Sciatic nerve (tissue), 2 donors: Measurements from ENCODE around the gene ADM. TPM values are rescaled to one million over a fixed set of nuclear protein-coding genes. Genes with fewer than 3 reads are reported as not detected.

ENCODE experiments used
- ATAC-seq: fragments of 200-7000 bp; cut with Tn5 transposase; one replicate; pipeline ENCODE4 v1.9.1; 2020; ENCODE audit warnings: mild to moderate bottlenecking, moderate library complexity
- DNase-seq: peaks from one replicate; pipeline ENCODE4 v3.0.0-alpha.2; 2020; ENCODE audit warnings: low spot score
- intact Hi-C: fragments of 100-400 bp; cut with DNase I; formaldehyde crosslinking; loops from one replicate; pipeline ENCODE4 v1.14.2; 2022
- total RNA-seq: library from RNA; stranded (reverse); fragmentation: NEBNext Ultra II Directional; extraction: Animal tissue kit (Norgen Biotek cat#: 25700); gene quantifications from one replicate; pipeline ENCODE4 v1.2.1, GENCODE V29; 2021
- donor health status: DM: no; HTN: no; CAD: no.
- donor health status: DM: no; HTN: no; CAD: no.

The ADM gene
- total RNA-seq, 1 donor from 2014 or later: 92.4 TPM

- no peak for DNase-seq
- intact Hi-C loops: no loop called here
- ATAC-seq: peak; percentile 85
Measured at GRCh38 chr11:10351765-10352641, 47.1 kb downstream of the ADM start.

- ATAC-seq: no peak
- intact Hi-C loops: no loop called here
- no peak for DNase-seq
Measured at GRCh38 chr11:10352921-10353550, 48.2 kb downstream of the ADM start.

- ATAC-seq (peak; percentile 46), DNase-seq (no peak)
- intact Hi-C loops: no loop called here
Measured at GRCh38 chr11:10354389-10354788, 49.5 kb downstream of the ADM start.

GRCh38 chr11:10355257-10355661 is 50.4 kb downstream of the ADM start:
- ATAC-seq (no peak), DNase-seq (no peak)
- intact Hi-C loops: no loop called here

GRCh38 chr11:10356161-10356560 is 51.3 kb downstream of the ADM start:
- no peak for DNase-seq
- ATAC-seq: no peak
- intact Hi-C loops: no loop called here

Other genes with a start within 250 kb of the ADM start
- gene SBF2, start 10.9 kb upstream of the ADM start, total RNA-seq: 141 TPM
- gene AMPD3, start 150.2 kb downstream of the ADM start, total RNA-seq: 9.1 TPM
- gene RNF141, start 236.1 kb downstream of the ADM start, total RNA-seq: 84.7 TPM